ENCODE results near the gene UXS1. TPM values are rescaled to one million over a fixed set of nuclear protein-coding genes. Genes with fewer than 3 reads are reported as not detected.

Gene UXS1
- total RNA-seq, 1 donor: 24.0 TPM

DNA sequence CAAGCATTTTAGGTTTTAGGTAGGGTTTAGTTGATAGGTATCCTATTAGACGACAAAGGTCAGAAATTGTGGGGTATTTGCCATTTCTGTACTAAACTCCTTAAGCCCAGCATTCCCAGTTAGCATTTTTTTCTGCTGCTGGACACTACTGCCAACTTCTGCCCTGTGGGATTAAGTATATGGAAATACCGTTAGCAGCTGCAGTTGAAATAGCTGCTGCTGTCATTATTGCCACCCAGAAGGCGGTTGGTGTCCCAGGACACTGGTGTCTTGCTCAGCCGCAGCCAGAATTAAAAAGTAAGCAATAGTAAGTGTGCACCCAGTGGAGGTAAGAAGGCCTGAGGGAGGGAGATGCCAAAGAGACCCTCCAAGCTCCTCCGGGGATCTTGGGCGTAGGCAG, 1.9 kb upstream of the UXS1 start:
- DNase-seq (ENCODE audit: low read depth): no peak
- no peak for TF ChIP-seq CTCF (IDR thresholded peaks at IDR 0.05; ENCODE audit: insufficient read depth, low read length)
- H3K4me3 ChIP-seq (ENCODE audit: low read depth, low read length): no peak overlapping the region

DNA sequence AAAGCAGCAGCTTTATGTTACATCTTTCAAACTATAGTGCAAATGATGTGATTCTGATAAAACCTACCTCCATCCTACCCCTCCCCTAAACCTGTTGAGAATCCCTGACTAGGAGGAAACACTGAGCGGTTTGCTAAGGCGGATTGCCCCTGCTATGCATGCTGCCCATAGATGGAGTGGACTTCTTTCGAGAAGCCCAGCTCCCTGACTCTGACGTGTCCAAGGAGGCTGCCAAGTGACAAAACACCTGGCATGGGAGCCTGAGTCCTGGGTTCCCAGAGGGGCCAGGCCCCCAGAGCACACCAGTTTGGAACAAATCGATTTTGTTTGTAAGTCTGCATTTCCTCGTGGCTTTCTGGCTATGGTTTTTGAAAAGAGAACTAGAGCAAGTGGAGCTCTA, 1.4 kb upstream of the UXS1 start:
- H3K4me3 ChIP-seq (ENCODE audit: low read depth, low read length): no peak overlapping the region
- DNase-seq (ENCODE audit: low read depth): no peak
- no peak for TF ChIP-seq CTCF (IDR thresholded peaks at IDR 0.05; ENCODE audit: insufficient read depth, low read length)

GRCh38 chr2:106193690-106193976, 468 bp downstream of the UXS1 start:
- no peak for TF ChIP-seq CTCF (IDR thresholded peaks at IDR 0.05; ENCODE audit: insufficient read depth, low read length)
- H3K4me3 ChIP-seq (ENCODE audit: low read depth, low read length): peak overlapping the region; percentile 83
- no peak for DNase-seq (ENCODE audit: low read depth)

DNA sequence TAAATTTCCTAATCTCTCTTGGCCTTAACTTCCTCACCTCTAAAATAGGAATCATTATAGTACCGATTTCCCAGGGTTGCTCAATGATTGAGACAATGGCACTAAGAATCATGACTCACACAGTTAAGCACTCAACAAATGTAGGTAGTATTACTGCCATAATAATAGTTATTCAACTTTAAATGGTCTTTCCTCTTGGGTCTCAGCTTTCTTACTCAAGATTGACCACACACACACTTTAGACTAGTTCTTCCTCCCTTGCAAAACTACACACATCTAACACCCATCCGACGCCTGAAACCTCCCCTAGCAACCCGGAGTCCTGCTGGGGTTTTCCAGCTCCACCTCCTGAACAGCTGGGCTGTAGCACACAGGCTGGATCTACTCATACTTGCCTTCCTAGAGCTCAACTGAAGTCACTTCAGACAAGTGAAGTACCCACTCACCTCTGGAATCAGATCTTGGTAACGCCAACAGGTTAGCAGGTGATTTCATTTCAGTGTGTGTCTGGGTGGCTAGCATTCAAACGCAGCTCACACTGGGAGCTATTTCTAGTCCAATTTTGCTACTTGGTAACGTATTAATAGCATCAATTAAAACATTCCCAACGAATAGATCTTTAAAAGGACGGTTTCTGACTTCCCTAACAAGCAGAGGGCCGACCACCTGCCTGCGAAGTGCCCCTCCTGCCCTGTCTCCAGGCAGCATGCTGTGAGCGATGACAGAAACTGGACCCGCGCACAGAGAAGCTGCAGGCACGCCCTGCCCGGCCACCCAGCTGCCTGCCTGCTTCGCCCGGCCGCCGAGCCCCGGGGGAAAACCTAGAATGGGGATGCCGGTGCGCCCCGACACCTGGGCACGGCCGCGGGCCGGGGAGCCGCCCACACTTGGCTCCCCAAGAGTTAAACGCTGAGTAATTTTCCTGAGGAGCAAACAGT, 1.1 kb downstream of the UXS1 start:
- H3K4me3 ChIP-seq (ENCODE audit: low read depth, low read length): peak overlapping the region; percentile 83
- DNase-seq (ENCODE audit: low read depth): peak; percentile 92
- no peak for TF ChIP-seq CTCF (IDR thresholded peaks at IDR 0.05; ENCODE audit: insufficient read depth, low read length)

DNA sequence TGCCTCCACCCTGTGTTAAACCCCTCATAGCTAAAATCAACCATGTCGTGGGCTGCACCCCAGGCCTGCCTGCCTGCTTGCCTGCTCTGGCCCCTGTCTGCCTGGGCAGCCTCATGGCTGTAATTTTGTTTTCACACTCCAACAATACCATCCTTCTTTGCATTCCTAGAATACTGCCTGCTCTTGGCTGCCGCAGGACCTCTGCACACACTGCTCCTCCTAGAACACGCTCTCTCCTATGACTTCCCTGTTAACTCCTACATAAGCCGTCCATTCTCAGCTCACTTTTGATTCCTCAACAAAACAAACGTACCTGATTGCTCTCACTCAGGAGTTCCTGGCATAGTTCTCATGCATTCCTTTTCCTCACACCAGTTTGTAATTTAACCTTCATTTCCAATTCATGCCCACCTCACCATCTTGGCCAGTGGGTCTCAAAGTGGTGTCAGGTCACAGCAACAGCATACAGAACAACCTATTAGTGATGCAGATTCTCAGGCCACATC, 2.5 kb downstream of the UXS1 start:
- no peak for DNase-seq (ENCODE audit: low read depth)
- no peak for TF ChIP-seq CTCF (IDR thresholded peaks at IDR 0.05; ENCODE audit: insufficient read depth, low read length)
- no peak overlapping the region for H3K4me3 ChIP-seq (ENCODE audit: low read depth, low read length)

- DNase-seq (ENCODE audit: low read depth): no peak
- H3K4me3 ChIP-seq (ENCODE audit: low read depth, low read length): no peak overlapping the region
- no peak for TF ChIP-seq CTCF (IDR thresholded peaks at IDR 0.05; ENCODE audit: insufficient read depth, low read length)
Observed at GRCh38 chr2:106189764-106190468, 4.2 kb downstream of the UXS1 start.

Measured in fibroblast of the aortic adventitia (primary cell).